Gastrocnemius medialis (tissue), 4 donors: ENCODE results near the gene GREB1.

Experiments
- POLR2A ChIP-seq, 2 donors: fragments of 450-650 bp; IDR thresholded peaks; one replicate each; pipeline ENCODE4 v1.6.1; 2017; ENCODE audit warnings: antibody characterized with exemption in 2 of 2, mild to moderate bottlenecking in 2 of 2, moderate library complexity in 2 of 2
- TF ChIP-seq, protein P1 (sequence below), 5 experiments: fragments of 450-650 bp in 3 of 5; fragments of 200-600 bp in 2 of 5; sonication (generic) in 2 of 5; IDR thresholded peaks in 4 of 5; conservative IDR thresholded peaks in 1 of 5; 1 replicate in 4 of 5; 2 replicates in 1 of 5; pipeline ENCODE4 v1.5.1; 2016 to 2019; ENCODE audit warnings: antibody characterized with exemption in 5 of 5, mild to moderate bottlenecking in 3 of 5, moderate library complexity in 3 of 5

DNA sequence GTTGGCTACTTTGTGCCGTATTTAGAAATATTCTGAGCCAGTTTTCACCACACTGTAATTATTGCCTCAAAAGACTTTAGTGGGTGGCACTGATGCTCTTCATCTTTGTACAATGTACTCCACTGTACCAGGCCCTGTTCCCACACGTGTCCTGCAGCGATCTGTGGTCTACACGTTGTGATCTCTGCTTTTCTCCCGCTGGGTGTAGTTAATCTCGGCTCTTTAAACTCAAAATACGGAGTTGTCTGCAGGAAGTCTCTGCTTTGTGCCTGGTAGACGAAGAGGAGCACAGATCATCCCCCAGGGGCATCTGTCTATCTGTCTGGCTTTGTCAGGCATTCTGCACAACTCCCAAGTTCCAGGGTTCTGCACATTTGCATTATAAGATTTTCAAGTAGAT lies 12.1 kb upstream of the GREB1 start:
- TF ChIP-seq POLR2A (IDR thresholded peaks at IDR 0.05) = no peak
- TF ChIP-seq, protein P1, sequence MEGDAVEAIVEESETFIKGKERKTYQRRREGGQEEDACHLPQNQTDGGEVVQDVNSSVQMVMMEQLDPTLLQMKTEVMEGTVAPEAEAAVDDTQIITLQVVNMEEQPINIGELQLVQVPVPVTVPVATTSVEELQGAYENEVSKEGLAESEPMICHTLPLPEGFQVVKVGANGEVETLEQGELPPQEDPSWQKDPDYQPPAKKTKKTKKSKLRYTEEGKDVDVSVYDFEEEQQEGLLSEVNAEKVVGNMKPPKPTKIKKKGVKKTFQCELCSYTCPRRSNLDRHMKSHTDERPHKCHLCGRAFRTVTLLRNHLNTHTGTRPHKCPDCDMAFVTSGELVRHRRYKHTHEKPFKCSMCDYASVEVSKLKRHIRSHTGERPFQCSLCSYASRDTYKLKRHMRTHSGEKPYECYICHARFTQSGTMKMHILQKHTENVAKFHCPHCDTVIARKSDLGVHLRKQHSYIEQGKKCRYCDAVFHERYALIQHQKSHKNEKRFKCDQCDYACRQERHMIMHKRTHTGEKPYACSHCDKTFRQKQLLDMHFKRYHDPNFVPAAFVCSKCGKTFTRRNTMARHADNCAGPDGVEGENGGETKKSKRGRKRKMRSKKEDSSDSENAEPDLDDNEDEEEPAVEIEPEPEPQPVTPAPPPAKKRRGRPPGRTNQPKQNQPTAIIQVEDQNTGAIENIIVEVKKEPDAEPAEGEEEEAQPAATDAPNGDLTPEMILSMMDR (IDR thresholded peaks at IDR 0.05 in 4 of 5, conservative IDR thresholded peaks at IDR 0.05 in 1 of 5) = no peak
